ENCODE results near the gene MYL9.

GRCh38 chr20:36493051-36493800, 48.1 kb upstream of the MYL9 start:
- no peak for TF ChIP-seq CTCF (conservative IDR thresholded peaks at IDR 0.05)
- no peak for TF ChIP-seq ZFX (IDR thresholded peaks at IDR 0.05)

All from C4-2B (cell line).